ENCODE data around the gene DDX47.

Gene DDX47

DNA sequence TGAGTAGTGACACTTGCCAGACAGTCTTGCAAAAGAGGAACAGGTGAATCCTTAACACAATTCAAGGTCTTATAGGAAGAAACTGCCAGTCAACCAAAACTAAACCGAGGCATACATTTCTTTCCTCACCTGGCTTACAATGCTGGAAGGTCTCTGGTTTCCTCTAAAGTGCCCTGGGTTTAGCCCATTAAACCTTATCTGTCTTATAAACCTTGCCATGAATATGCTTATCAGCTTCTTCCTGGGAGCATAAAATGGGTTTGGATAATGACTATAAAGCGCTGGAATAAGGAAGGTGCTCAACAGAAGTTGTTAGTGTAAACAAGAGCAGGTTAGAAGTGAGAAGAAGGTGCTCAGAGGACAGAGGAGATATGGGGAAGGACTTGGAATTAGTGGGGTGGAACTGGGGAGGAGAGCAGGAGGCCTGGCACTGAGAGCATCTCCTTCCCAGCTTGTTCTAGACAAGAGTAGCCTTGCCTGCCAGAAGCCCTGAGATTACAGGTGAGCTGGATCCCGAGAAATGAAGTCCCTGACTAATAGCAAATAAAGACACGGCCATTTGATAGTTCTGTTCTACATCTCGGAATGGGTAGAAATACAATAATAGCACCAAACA, 64.1 kb downstream of the DDX47 start:
- DNase-seq = no peak

DNA sequence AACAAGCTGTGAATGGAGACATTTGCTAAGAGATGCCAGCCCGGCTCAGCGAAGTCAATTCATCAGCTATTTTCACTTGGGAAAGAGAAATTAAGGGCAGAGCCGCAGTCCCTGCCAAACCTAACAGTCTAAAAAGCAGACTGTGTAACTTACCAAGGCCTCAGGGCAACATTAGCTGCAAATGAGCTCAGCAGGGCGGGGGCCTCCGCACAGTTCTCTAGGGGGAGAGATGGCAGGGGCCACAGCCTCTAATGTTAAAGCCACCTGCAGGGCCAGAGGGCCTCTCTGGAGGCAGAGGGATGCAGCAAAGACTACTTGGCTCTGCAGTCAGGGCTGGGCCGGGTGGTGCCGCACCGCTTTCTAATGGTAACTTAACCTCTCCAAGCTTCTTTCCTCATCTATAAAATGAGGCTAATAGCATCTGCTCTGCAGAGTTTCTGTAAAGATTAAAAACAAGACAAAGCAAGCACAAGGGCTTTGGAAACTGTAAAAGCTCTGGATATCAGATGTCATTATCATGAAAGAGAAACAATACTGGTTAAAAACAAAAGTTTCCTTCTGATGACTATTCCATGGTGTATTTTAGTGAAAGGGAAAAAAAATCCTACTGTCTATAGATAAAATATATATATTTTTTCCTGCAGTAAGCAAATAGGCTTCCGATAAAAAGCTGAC, 64.8 kb downstream of the DDX47 start:
- DNase-seq = no peak
